ENCODE measurements around the gene FAXC.

- TF ChIP-seq POLR2A (IDR thresholded peaks at IDR 0.05), result no peak
- TF ChIP-seq CTCF (IDR thresholded peaks at IDR 0.05), result no peak
Observed at GRCh38 chr6:99246602-99247001, 102.9 kb downstream of the FAXC start.

Data from lower leg skin (tissue), 3 donors.